GM12892 (cell line): ENCODE results near the gene GET4.

Experiments used
- POLR2A ChIP-seq: IDR thresholded peaks from 2 replicates; pipeline ENCODE4 v1.6.1; 2011; ENCODE audit warnings: low read depth, low read length, control low read depth
- POLR2AphosphoS5 ChIP-seq: IDR thresholded peaks from 2 replicates; pipeline ENCODE4 v1.6.1; 2011; ENCODE audit warnings: low read depth, low read length, control low read depth
- TAF1 ChIP-seq: IDR thresholded peaks from 2 replicates; pipeline ENCODE4 v1.6.1; 2011; ENCODE audit warnings: low read depth, mild to moderate bottlenecking, control low read depth, low read length, borderline replicate concordance

DNA sequence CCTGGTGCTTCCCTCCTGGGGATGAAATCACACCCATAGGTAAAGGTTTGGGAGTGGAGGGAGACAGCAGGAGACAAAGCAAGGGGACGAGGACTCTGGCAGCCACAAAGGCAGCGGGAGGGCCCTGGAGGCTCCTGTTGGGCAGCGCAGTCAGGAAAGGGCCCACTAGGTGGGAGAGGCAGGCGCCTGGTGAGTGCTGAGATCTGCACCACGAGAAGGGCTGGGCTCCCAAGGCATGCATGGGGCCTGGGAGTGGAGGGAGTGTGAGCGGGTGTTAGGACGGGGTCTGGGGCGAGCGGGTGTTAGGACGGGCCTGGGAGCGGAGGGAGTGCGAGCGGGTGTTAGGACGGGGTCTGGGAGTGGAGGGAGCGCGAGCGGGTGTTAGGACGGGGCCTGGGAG lies 13.0 kb downstream of the GET4 start:
- TF ChIP-seq TAF1 (no peak), POLR2AphosphoS5 (no peak), POLR2A (no peak)
